ENCODE measurements around the gene HDAC1.

Gene HDAC1

GRCh38 chr1:32363713-32364112, 71.8 kb downstream of the HDAC1 start:
- DNase-seq (ENCODE audit: low read depth, low spot score) = no peak
- H3K27ac ChIP-seq = no peak overlapping the region

DNA sequence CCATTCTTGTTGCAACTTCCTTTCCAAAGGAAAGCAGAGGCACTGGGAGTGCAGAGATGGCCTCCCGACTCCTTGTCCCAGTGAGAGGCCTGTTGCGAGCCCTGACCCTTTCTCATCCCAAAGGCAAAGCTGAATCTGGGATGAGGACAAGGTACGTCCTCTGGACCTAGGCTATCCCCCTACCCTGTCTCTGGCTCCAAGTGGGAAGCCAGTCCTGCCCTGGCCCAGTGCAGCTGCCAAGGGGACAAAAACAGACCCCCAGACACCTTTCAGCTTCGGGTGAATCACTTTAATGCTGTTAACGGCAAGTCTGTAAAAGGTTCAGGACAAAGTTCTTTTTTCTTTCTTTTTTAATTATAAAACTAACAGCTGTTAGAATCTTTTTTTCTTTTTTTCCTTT, 73.0 kb downstream of the HDAC1 start:
- no peak for DNase-seq (ENCODE audit: low read depth, low spot score)
- no peak overlapping the region for H3K27ac ChIP-seq

DNA sequence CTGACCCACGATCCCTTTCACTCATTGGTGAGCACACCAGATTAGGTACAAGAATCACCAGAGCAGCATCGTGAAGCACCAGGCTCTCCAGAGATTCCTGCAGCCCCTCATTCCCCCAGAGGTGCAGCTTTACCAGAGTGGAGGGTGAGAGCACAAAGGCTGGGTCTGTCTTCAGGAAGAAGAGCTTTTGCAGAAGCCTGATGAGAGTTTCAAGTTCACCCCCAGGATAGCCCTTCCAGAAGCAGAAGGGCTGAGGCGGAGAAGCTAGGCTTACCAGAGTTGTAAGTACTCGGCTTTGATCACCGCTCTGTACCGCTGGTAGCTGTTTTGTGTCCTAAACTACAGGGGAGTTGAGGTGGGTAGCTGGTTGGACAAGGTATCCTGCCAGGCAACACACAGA, 73.6 kb downstream of the HDAC1 start:
- no peak for DNase-seq (ENCODE audit: low read depth, low spot score)
- no peak overlapping the region for H3K27ac ChIP-seq

GRCh38 chr1:32367912-32368635, 76.2 kb downstream of the HDAC1 start:
- no peak for DNase-seq (ENCODE audit: low read depth, low spot score)
- H3K27ac ChIP-seq = no peak overlapping the region

- no peak for DNase-seq (ENCODE audit: low read depth, low spot score)
- H3K27ac ChIP-seq = no peak overlapping the region
Measured at GRCh38 chr1:32372149-32372756, 80.4 kb downstream of the HDAC1 start.

GRCh38 chr1:32373996-32374592, 82.2 kb downstream of the HDAC1 start:
- no peak for DNase-seq (ENCODE audit: low read depth, low spot score)
- no peak overlapping the region for H3K27ac ChIP-seq

DNA sequence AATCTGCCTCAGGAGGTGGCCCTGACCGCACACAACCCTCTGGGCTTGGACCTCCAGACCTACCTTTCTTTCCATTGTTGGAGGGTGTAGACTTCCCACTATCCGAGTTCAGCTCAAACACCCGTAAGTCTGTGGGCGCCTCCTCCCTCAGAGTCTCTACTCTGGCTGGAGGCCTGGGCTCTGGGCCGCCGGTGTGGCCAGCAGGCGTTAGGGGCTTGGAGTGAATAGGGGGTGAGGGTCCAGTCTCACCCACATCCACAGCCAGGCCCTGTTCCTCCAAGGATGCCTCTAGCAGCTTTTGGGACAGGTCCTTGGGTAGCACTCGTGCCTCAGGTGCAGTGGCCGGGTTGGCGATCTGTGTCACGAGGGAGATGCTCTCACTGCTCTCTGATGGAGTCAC, 84.3 kb downstream of the HDAC1 start:
- no peak overlapping the region for H3K27ac ChIP-seq
- DNase-seq (ENCODE audit: low read depth, low spot score) = no peak

- DNase-seq (ENCODE audit: low read depth, low spot score) = no peak
- no peak overlapping the region for H3K27ac ChIP-seq
Measured at GRCh38 chr1:32377541-32378220, 85.8 kb downstream of the HDAC1 start.

GRCh38 chr1:32380057-32380456, 88.2 kb downstream of the HDAC1 start:
- DNase-seq (ENCODE audit: low read depth, low spot score) = no peak
- H3K27ac ChIP-seq = no peak overlapping the region
